Natural killer cell (primary cell): ENCODE measurements around the gene DUOXA2. TPM values are rescaled to one million over a fixed set of nuclear protein-coding genes. Genes with fewer than 3 reads are reported as not detected.

ENCODE experiments used
- ATAC-seq, 3 donors: fragments of 150-1000 bp in 2 of 3; fragments of 200-7000 bp in 1 of 3; cut with Tn5 transposase; 1 replicate in 1 of 3; 2 replicates in 2 of 3; pipeline ENCODE4 v1.10.0; 2021; ENCODE audit warnings: mild to moderate bottlenecking in 2 of 3, moderate library complexity in 2 of 3
- DNase-seq, 2 donors: peaks; one replicate each; pipeline versions ENCODE4 v3.0.0 to v3.0.0-alpha.2; 2013 to 2021; ENCODE audit warnings: mixed read lengths in 1 of 2
- H3K27ac ChIP-seq: one replicate; pipeline ENCODE4 v1.5.1; 2013; ENCODE audit warnings: mild to moderate bottlenecking, low read length
- H3K27me3 ChIP-seq: one replicate; pipeline ENCODE4 v1.6.1; 2013; ENCODE audit warnings: low read length; ENCODE audit not compliant: control insufficient read depth, insufficient read depth
- H3K36me3 ChIP-seq: one replicate; pipeline ENCODE4 v1.6.1; 2013; ENCODE audit warnings: low read length; ENCODE audit not compliant: control insufficient read depth, insufficient read depth
- H3K4me1 ChIP-seq: one replicate; pipeline ENCODE4 v1.6.1; 2013; ENCODE audit warnings: low read length; ENCODE audit not compliant: control insufficient read depth, insufficient read depth
- H3K4me3 ChIP-seq: one replicate; pipeline ENCODE4 v1.5.1; 2013; ENCODE audit warnings: low read length
- H3K9me3 ChIP-seq: one replicate; pipeline ENCODE4 v1.6.1; 2013; ENCODE audit warnings: low read length; ENCODE audit not compliant: control insufficient read depth, insufficient read depth
- H3K27ac Mint-ChIP-seq, 2 donors: one replicate each; pipeline ENCODE4 v1.8.0; 2022; ENCODE audit warnings: mild to moderate bottlenecking in 2 of 2, mixed read lengths in 2 of 2, moderate library complexity in 1 of 2
- H3K27me3 Mint-ChIP-seq, 2 donors: one replicate each; pipeline ENCODE4 v1.8.0; 2022; ENCODE audit warnings: low read depth in 2 of 2, mixed read lengths in 2 of 2
- H3K36me3 Mint-ChIP-seq: one replicate; pipeline ENCODE4 v1.8.0; 2022; ENCODE audit warnings: mixed read lengths
- H3K4me1 Mint-ChIP-seq, 2 donors: one replicate each; pipeline ENCODE4 v1.8.0; 2022; ENCODE audit warnings: mixed read lengths in 2 of 2
- H3K4me3 Mint-ChIP-seq: one replicate; pipeline ENCODE4 v1.8.0; 2022; ENCODE audit warnings: mild to moderate bottlenecking, moderate library complexity, mixed read lengths
- H3K9me3 Mint-ChIP-seq, 2 donors: one replicate each; pipeline ENCODE4 v1.8.0; 2022; ENCODE audit warnings: mixed read lengths in 2 of 2
- WGBS: methylation state at CpG from one replicate; pipeline ENCODE4 v1.1.7; 2013; ENCODE audit warnings: missing lambda C conversion rate; ENCODE audit not compliant: insufficient coverage; 5-methylcytosine and 5-hydroxymethylcytosine counted together
- intact Hi-C: fragments of 100-400 bp; cut with micrococcal nuclease; formaldehyde crosslinking; loops from one replicate; pipeline ENCODE4 v1.14.2; 2022
- total RNA-seq, 4 donors: library from RNA; stranded (reverse); fragments of 120-200 nt in 1 of 4; gene quantifications; one replicate each; pipeline versions ENCODE4 v1.2.3 to v1.2.4, GENCODE V29; 2013 to 2022
- TF ChIP-seq, protein P1 (sequence below): fragments of 200-600 bp; IDR thresholded peaks from one replicate; pipeline ENCODE4 v1.8.0; 2022; ENCODE audit warnings: antibody characterized with exemption

Gene DUOXA2
- total RNA-seq, 3 donors from 2014 or later (not counting 1 experiment from before 2014, with no cell fraction given), result not detected

DNA sequence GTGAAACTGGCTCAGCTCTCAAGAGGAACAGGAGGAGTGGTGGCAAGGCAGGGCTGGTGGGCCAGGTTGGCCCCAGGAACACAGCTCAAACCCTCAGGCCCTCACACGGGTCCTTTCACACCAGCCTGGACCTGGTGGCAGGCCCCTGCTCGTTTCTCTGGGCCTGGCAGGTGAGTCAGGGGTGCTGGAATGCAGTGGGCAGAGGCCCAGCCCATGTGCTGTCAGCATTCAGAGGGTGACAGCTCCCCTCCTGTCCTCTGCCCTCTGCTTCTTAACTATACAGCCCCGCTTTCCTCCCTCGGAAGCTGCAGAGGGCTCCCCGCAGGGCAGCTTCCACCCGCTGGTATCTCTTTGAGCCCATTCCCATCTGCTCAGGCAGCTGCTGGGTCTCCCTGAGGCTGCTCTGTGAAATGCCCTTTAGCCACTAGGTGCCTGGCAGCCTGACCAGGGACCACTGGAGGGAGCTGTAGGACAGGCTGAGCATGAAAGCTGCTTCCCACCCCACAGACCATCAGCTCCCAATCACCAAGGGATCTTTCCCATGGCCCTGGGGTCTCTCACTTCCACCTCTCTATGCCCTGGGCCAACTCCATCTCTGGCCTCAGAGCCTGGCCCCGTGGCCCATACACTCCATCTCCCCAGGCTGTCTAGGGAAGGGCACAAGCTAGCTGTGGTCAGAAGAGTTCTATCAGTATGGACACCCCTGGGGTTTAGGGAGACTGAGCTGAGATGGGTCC lies 48.8 kb downstream of the DUOXA2 start:
- H3K27me3 Mint-ChIP-seq, result no peaks in the 10 kb centered on the region
- ATAC-seq, result peak; percentile 45 to 52 (median 46)
- H3K9me3 ChIP-seq, result no peaks in the 10 kb centered on the region
- H3K4me1 ChIP-seq, result peaks cover 30% of the 10 kb centered on the region
- H3K36me3 Mint-ChIP-seq, result no peaks in the 10 kb centered on the region
- H3K36me3 ChIP-seq, result no peaks in the 10 kb centered on the region
- no peaks in the 10 kb centered on the region for H3K27me3 ChIP-seq
- peak overlapping the region in 1 of 2 donors; percentile 68 for H3K27ac Mint-ChIP-seq
- no peaks in the 10 kb centered on the region for H3K9me3 Mint-ChIP-seq
- TF ChIP-seq, protein P1, sequence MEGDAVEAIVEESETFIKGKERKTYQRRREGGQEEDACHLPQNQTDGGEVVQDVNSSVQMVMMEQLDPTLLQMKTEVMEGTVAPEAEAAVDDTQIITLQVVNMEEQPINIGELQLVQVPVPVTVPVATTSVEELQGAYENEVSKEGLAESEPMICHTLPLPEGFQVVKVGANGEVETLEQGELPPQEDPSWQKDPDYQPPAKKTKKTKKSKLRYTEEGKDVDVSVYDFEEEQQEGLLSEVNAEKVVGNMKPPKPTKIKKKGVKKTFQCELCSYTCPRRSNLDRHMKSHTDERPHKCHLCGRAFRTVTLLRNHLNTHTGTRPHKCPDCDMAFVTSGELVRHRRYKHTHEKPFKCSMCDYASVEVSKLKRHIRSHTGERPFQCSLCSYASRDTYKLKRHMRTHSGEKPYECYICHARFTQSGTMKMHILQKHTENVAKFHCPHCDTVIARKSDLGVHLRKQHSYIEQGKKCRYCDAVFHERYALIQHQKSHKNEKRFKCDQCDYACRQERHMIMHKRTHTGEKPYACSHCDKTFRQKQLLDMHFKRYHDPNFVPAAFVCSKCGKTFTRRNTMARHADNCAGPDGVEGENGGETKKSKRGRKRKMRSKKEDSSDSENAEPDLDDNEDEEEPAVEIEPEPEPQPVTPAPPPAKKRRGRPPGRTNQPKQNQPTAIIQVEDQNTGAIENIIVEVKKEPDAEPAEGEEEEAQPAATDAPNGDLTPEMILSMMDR, result peak; percentile 65
- H3K4me3 ChIP-seq, result no peak overlapping the region
- H3K4me3 Mint-ChIP-seq, result no peak overlapping the region
- WGBS, result 15% methylated on average over 7 of the region's 7 CpGs
- intact Hi-C loops, result loop anchor here (1.0 kb wide), 2 partner anchors 236 to 295 kb away; no protein-coding TSS in a partner anchor
- DNase-seq, result peak; percentile 60 to 77
- peaks cover 17 to 42% of the 10 kb centered on the region in 2 donors for H3K4me1 Mint-ChIP-seq
- no peak overlapping the region for H3K27ac ChIP-seq

DNA sequence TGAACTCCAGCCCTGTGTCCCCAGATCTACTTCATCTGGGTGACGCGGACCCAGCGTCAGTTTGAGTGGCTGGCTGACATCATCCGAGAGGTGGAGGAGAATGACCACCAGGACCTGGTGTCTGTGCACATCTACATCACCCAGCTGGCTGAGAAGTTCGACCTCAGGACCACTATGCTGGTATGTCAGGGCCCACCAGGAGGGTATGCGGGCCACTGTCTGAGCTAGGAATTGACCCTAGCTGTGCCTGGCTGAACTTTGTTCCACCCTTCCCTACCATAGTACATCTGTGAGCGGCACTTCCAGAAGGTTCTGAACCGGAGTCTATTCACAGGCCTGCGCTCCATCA lies 49.4 kb downstream of the DUOXA2 start:
- H3K36me3 ChIP-seq, result no peaks in the 10 kb centered on the region
- TF ChIP-seq, protein P1, result no peak
- WGBS, result 94% methylated on average over 9 of the region's 9 CpGs
- no peaks in the 10 kb centered on the region for H3K9me3 ChIP-seq
- H3K4me3 ChIP-seq, result no peak overlapping the region
- no peaks in the 10 kb centered on the region for H3K36me3 Mint-ChIP-seq
- H3K27me3 Mint-ChIP-seq, result no peaks in the 10 kb centered on the region
- H3K4me1 Mint-ChIP-seq, result peaks cover 15 to 41% of the 10 kb centered on the region in 2 donors
- no peaks in the 10 kb centered on the region for H3K9me3 Mint-ChIP-seq
- no peaks in the 10 kb centered on the region for H3K27me3 ChIP-seq
- ATAC-seq, result no peak
- H3K4me1 ChIP-seq, result peaks cover 34% of the 10 kb centered on the region
- H3K4me3 Mint-ChIP-seq, result no peak overlapping the region
- no peak for DNase-seq
- intact Hi-C loops, result loop anchor here (1.0 kb wide), 2 partner anchors 236 to 295 kb away; no protein-coding TSS in a partner anchor
- no peak overlapping the region for H3K27ac ChIP-seq
- peak overlapping the region in 1 of 2 donors; percentile 68 for H3K27ac Mint-ChIP-seq

DNA sequence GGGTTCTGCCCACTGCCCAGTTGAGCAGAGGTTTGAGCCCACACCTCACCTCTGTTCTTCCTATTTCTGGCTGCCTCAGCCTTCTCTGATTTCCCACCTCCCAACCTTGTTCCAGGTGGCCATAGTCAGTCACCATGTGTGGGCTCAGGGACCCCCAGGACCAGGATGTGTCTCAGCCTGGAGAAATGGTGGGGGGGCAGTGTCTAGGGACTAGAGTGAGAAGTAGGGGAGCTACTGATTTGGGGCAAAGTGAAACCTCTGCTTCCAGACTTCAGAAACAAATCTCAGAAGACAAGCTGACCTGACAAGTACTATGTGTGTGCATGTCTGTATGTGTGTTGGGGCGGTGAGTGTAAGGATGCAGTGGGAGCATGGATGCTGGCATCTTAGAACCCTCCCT lies 50.8 kb downstream of the DUOXA2 start:
- no peaks in the 10 kb centered on the region for H3K9me3 Mint-ChIP-seq
- H3K4me1 ChIP-seq, result peaks cover 34% of the 10 kb centered on the region
- ATAC-seq, result no peak
- intact Hi-C loops, result no loop called here
- no peaks in the 10 kb centered on the region for H3K36me3 Mint-ChIP-seq
- H3K36me3 ChIP-seq, result no peaks in the 10 kb centered on the region
- no peaks in the 10 kb centered on the region for H3K9me3 ChIP-seq
- peak overlapping the region; percentile 25 for H3K4me3 Mint-ChIP-seq
- H3K27me3 ChIP-seq, result no peaks in the 10 kb centered on the region
- no peaks in the 10 kb centered on the region for H3K27me3 Mint-ChIP-seq
- WGBS, result no CpG with 5 or more reads among the region's 1 CpG
- TF ChIP-seq, protein P1, result no peak
- peaks cover 14 to 35% of the 10 kb centered on the region in 2 donors for H3K4me1 Mint-ChIP-seq
- no peak overlapping the region for H3K27ac ChIP-seq
- H3K4me3 ChIP-seq, result no peak overlapping the region
- H3K27ac Mint-ChIP-seq, result peak overlapping the region; percentile 36 to 81
- DNase-seq, result no peak
